WERI-Rb-1 (cell line): ENCODE results near the gene GAST.
A peak's percentile ranks its signal among the peaks of the same experiment; 100 is the strongest.

Source experiments
- DNase-seq: peaks from one replicate; pipeline ENCODE4 v3.0.0-alpha.2; 2020
- H3K27ac ChIP-seq: fragments of 250-450 bp; sonication (Bioruptor Pico); 2 replicates; pipeline ENCODE4 v1.5.1; 2020; ENCODE audit warnings: mild to moderate bottlenecking, moderate library complexity
- H3K27me3 ChIP-seq: fragments of 250-450 bp; sonication (Bioruptor Pico); 2 replicates; pipeline ENCODE4 v1.5.1; 2021; ENCODE audit warnings: mild to moderate bottlenecking, low read depth, moderate library complexity; ENCODE audit not compliant: insufficient read depth, severe bottlenecking
- H3K36me3 ChIP-seq: fragments of 250-450 bp; sonication (Bioruptor Pico); 2 replicates; pipeline ENCODE4 v1.5.1; 2020; ENCODE audit warnings: mild to moderate bottlenecking, moderate library complexity
- H3K4me3 ChIP-seq: 2 replicates; pipeline ENCODE4 v1.5.1; 2011; ENCODE audit warnings: low read depth, mild to moderate bottlenecking, control low read depth, low read length
- H3K9me3 ChIP-seq: fragments of 250-450 bp; sonication (Bioruptor Pico); 2 replicates; pipeline ENCODE4 v1.5.1; 2021; ENCODE audit warnings: mild to moderate bottlenecking, moderate library complexity; ENCODE audit not compliant: severe bottlenecking
- CTCF ChIP-seq: IDR thresholded peaks from 2 replicates; pipeline ENCODE4 v1.5.1; 2011; ENCODE audit warnings: low read depth, mild to moderate bottlenecking, control low read depth, inconsistent platforms, low read length

GAST gene

GRCh38 chr17:41711669-41712400 is at the start of gene GAST:
TSS of gene GAST (plus strand) at chr17:41712331. CDS start at chr17:41715437, 3,106 bp downstream.
- Histone ChIP-seq H3K36me3 (no peaks in the 10 kb centered on the region), H3K4me3 (no peak within 1 kb of the TSS), H3K27ac (no peak within 1 kb of the TSS), H3K9me3 (no peaks in the 10 kb centered on the region), H3K27me3 (no peaks in the 10 kb centered on the region)
- TF ChIP-seq CTCF = no peak
- no peak for DNase-seq

- no peak overlapping the region for H3K4me3 ChIP-seq
- H3K36me3 ChIP-seq = no peaks in the 10 kb centered on the region
- H3K27me3 ChIP-seq = no peaks in the 10 kb centered on the region
- DNase-seq = no peak
- H3K9me3 ChIP-seq = no peaks in the 10 kb centered on the region
- TF ChIP-seq CTCF = no peak
- no peak overlapping the region for H3K27ac ChIP-seq
These were observed 48.5 kb upstream of the GAST start for GRCh38 chr17:41663451-41664171.

GRCh38 chr17:41664172-41664457 is 48.0 kb upstream of the GAST start:
- Histone ChIP-seq H3K27ac (no peak overlapping the region), H3K27me3 (no peaks in the 10 kb centered on the region), H3K9me3 (no peaks in the 10 kb centered on the region), H3K36me3 (no peaks in the 10 kb centered on the region), H3K4me3 (no peak overlapping the region)
- no peak for TF ChIP-seq CTCF
- DNase-seq = no peak

GRCh38 chr17:41664587-41665565 is 47.3 kb upstream of the GAST start:
- no peak for DNase-seq
- TF ChIP-seq CTCF = no peak
- Histone ChIP-seq H3K27ac (peak overlapping the region; percentile 78), H3K9me3 (no peaks in the 10 kb centered on the region), H3K36me3 (no peaks in the 10 kb centered on the region), H3K4me3 (peak overlapping the region; percentile 58), H3K27me3 (no peaks in the 10 kb centered on the region)

GRCh38 chr17:41665566-41666236 is 46.4 kb upstream of the GAST start:
- Histone ChIP-seq H3K9me3 (no peaks in the 10 kb centered on the region), H3K27ac (peak overlapping the region; percentile 78), H3K4me3 (peak overlapping the region; percentile 58), H3K36me3 (no peaks in the 10 kb centered on the region), H3K27me3 (no peaks in the 10 kb centered on the region)
- DNase-seq = peak; percentile 97
- peak; percentile 99 for TF ChIP-seq CTCF
